GM19467 (cell line): ENCODE results near the gene IRF2BPL.

Experiments
- ATAC-seq: cut with Tn5 transposase; IDR thresholded peaks from one replicate; pipeline ENCODE4 v1.9.1; 2021; ENCODE audit warnings: mild to moderate bottlenecking, moderate library complexity; ENCODE audit not compliant: unreplicated experiment

The IRF2BPL gene

DNA sequence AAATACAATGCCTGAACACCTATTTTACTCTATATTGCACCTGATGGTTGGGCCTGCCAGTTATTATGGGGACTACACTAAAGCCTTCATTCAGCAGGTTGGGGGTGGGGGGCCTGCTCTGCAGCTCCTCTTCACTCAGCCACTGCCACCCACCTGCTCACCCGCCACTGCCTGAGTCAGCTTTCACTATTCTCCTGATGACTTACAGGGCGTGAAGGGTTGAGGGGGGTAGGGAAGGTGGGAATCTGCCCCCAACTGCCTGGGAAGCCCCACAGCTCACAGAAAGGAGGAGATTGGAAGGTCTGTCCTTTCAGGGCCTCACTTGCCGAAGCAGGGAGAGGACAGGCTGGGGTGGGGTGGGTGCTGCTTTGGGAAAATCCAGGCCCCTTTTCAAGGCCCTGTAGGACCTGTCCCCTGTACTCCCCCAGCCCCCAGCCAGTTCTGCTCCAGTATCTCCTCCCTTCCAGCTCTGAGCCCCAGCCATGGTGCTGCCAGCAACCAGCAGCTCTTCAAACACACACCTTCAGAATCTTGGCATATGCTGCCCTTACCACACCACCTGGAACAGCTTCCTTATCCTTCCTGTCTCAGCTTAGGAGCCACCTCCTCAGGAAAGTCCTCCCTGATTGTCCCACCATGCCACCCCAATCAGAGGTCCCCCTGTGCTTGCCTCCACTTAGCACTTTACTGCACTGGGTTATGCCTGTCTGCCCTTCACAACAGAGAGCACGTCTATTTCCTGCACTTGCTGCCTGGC, 33.1 kb downstream of the IRF2BPL start:
- no peak for ATAC-seq

DNA sequence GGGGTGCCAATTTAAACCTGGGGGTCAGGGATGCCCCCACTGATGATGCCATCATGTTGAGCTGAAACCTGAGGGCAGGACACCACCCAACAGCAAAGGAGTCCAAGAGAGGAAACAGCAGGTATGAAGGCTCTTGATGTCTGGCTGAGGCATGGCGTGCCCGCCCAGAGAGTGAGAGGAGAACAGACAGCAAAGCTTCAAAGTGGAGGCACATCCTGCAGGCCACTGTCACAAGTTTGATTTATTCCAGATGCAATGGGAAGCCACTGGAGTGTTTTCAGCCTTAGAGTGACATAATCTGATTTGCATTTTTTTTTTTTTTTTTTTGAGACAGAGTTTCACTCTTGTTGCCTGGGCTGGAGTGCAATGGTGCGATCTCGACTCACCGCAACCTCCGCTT, 34.8 kb downstream of the IRF2BPL start:
- no peak for ATAC-seq

DNA sequence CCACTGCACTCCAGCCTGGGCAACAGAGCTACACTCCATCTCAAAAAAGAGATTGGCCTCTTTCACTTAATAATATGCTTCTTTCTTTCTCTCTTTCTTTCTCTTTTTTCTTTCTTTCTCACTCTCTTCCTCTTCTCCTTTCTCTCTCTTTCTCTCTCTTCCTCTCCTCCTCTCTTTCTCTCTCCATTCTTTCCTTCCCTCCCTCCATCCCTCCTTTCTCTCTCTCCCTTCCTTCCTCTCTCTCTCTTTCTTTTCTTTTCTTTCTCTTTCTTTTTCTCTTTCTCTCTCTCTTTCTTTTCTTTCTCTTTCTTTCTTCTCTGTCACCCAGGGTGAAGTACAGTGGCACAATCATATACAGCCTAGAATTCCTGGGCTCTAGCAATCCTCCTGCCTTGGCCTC, 38.4 kb downstream of the IRF2BPL start:
- ATAC-seq: no peak

DNA sequence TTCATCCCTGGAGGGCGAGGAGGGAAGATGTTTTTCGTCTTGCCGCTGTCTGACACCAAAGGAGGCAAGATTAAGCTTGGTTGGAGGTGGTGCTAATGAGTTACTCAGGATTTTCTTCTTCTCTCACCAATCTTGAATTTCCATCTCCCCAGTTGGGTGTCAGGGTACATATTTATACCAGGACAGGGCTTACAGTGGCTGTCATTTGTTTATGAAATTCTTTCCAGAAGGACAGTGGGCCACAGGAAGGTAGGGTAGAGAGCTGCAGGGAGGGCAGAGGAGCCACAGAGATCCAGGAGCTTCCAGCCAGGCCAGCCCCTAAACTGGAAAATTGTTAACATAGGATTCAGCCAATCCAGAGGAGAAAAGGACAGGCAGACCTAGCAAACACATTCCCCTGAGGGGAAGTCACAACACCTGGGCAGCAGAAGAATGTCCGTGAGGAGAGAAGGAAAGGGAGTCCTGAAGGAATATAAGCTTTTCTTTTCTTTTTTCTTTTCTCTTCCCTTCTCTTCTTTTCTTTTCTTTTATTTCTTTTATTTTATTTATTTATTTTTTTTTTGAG, 40.5 kb downstream of the IRF2BPL start:
- ATAC-seq: no peak

DNA sequence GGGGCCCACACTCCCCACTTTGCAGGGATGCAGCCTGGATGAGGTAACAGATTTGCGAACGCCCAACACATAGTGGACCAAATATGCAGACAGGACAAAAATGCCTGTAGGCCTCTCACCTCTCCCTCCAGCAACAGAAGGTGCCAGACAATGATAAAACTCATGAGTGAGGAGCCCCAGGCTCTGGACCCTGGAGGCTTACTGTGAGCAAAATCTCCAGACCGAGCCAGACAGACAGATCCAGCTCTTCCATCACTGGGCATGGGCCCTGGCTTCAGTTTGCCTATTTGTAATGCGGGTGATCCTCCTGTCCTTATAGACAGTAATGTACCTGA, 42.3 kb downstream of the IRF2BPL start:
- no peak for ATAC-seq

DNA sequence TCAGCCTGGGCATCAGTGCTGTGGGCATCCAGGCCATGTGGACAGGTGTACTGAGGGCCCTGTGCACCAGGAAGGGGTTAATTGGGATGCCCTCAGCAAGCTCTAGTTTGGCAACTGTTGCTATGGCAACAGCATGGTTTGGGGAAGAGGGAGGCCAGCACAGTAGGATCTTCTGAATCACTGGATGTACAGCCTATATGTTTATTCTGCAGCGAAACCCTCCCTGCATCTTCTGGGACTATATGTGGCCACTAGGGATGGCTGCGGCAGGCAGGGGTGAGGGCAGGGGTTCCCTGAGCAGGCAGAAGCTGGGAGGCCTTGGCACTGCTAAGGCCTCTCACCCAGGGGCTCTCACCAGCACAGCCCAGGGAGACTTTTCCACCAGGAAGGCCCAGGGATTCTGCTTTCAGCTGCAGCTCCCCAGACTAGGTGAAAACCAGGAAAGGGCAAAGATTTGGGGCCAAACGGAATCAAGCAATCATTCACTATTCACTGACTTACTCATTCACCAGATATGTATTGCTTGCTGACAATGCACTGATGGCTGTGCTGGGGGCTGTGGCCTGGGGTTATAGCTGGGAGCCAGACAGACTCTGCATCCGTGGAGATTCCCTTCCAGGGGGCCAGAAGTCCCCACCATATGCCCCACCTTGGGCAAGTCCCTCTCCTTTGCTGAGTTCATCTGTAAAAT, 42.8 kb downstream of the IRF2BPL start:
- ATAC-seq: no peak

DNA sequence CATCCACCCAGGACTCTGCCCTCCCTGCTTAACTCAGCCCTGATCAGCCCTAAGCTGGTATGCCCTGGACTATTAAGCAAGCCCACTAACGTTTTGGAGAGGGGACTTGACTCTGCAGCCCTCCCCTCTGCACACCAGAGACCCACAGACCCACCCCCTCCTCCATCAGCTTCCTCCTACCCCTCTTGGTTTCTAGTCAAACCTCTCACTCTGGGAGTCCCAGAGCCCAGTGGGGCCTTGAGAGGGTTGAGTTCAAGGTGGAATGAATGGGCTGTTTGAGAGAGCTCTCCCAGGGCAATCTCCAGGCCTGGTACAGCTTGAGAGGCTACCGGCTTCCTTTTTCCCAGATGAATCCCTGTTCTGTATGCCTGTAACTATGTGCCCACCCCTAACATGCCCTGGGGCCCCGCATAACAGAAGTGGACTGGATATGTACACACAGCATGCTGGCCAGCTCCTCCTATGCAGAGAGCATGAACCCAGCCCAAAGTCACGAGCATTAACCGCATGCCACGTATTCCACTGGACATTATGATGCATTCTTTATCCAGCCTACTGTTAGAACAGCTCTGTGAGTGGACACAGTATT, 43.6 kb downstream of the IRF2BPL start:
- ATAC-seq: no peak

DNA sequence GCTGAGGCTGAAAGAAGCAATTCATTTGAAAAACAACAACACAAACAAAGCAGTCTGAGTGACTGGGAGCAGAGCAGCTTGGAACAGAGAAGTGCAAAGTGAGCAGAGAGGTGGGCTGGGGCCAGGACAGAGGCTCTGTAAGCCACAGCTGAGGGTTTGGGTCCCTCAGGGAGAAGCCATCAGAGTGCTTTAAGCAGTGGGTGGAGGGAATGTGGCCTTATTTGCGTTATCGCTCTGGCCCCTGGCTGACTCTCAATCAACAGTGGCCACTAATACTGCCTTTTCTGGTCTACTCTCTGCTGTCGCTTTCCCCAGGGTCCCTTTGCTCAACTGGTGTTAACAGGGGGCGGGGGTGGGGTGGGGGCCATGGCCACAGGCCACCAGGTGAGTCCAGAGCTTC, 44.2 kb downstream of the IRF2BPL start:
- ATAC-seq: no peak

DNA sequence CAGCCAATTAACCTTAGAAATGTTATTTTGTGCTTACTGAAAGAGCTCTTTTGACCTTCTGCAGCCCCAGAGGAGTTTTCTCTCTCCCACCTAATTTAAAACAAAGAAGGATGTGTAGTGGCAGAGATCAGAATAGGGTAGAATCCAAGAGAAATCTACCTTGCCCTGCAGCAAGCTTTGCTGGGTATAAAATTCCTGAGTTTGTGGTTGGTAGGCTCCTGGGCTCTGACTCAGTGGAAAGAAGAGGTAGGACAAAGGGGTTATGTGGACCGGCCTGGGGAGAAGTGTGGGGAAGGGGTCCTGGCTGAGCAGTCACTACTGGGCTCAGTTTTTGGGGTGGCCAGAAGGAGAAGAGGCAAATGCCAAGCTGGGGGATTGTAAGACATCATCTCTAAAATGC, 46.8 kb downstream of the IRF2BPL start:
- no peak for ATAC-seq

DNA sequence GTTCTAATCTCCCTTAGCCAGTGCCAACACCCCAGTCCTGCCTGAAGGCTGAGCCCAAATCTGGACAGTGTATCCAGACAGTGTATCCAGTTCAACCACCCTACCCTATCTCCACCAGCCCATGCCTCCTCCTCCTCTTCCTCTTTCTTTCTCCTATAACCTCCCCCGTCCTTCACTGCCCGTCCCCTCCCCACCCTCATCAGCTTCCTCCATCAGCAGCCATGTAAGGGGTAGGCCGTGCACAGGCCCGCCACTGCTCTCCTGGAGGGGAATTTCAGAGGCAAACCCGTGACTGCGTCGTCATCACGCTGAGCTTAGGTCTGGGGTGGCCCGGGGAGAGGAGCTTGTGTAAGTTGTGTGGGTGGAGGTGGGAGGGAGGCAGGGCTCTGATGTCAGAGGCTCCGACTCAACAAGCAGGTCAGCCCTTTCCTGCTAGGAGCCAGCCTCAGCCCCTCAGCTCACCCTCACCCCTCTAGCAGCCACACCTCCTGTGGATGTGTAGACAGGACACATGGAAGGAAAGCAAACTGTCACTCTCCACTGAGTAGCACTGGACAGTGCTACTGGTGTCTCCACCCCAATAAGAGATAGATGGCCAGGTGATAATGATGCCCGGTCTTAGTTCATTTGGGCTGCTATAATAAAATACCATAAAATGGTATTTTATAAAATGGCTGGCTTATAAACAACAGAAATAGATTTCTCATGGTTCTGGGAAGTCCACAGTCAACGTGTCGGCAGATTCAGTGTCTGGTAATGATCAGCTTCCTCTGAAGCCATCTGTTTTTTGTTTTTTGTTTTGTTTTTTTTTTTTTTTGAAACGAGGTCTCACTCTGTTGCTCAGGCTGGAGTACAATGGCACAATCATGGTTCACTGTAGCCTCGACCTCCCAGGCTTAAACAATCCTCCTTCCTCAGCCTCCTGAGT, 50.5 kb downstream of the IRF2BPL start:
- ATAC-seq: peak; percentile 71

DNA sequence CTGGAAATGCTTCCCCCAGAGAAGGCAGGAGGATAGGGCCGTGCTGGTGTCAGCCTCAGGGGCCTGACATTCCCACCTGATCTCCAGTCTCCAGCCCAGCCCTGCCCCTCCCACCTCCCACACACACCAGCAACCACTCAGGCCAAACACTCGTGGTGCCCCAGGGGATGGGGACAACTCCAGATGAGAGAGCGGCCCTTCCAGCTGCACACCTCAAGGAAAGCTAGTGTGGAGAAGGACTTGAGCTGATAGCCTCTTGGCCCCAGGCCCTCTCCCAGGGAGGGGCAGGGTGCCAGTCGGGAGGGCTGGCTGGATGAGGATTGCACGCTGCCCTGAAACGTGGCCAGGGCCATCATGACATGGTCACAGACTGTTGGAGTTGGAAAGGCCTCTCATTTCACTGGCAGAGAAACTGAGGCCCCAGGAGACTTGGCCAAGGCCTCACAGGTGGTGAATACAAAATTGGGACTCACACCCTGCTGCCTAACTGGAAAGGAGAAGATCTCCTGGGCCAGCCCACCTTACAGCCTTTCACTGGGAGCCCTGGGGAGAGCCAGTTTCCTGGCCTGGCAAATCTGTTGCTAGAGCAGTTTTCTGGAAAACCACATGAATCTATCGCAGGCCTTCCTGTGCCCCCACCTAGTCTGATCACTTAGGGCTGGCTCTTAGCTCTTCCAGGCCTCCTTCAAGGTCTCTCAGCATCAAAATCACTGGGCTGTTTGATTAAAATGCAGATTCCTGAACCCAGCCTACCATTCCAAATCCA, 52.1 kb downstream of the IRF2BPL start:
- ATAC-seq: no peak

DNA sequence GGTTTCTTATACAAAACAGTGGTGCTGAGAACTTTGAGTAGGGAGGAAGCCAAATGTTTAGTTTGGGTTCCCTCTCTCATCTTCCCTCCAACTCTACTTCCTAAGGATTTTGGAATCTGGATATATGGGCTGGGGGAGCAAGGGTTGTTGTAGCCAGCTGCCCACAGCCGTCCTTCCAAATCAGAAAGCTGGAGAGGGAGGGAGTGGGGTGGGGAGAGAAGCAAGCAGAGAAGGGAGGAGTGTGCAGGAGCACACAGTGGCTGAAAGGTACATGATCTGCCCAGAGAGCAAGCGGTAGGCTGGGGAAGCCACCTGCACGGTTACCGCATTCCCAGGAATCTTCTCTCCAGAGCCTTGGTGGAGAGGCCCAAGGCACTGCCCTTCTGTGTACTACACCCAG, 52.7 kb downstream of the IRF2BPL start:
- no peak for ATAC-seq

DNA sequence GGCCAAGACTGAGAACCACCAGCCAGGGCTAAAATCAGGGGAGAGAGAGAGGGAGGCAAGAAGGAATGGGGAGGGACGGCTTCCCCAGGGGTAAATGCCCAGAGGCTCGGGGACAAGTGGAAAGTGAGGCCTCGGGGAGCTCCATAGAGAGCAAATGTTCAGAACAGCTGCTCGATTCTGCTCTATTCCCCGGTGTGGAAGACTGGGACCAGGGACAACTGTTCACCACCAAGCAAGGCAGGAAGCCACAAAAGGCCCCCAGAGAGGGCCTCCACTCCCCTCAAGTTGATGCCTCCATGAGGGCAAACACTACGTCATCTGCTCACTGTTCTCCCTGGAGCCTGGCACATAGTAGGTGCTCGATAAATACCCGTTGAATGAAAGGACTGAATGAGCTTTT, 53.5 kb downstream of the IRF2BPL start:
- no peak for ATAC-seq
